HG03196 (cell line): ENCODE results near the gene SRPK3.

Source experiments
- ATAC-seq: cut with Tn5 transposase; IDR thresholded peaks from one replicate; pipeline ENCODE4 v1.9.1; 2021; ENCODE audit not compliant: unreplicated experiment

Gene SRPK3

DNA sequence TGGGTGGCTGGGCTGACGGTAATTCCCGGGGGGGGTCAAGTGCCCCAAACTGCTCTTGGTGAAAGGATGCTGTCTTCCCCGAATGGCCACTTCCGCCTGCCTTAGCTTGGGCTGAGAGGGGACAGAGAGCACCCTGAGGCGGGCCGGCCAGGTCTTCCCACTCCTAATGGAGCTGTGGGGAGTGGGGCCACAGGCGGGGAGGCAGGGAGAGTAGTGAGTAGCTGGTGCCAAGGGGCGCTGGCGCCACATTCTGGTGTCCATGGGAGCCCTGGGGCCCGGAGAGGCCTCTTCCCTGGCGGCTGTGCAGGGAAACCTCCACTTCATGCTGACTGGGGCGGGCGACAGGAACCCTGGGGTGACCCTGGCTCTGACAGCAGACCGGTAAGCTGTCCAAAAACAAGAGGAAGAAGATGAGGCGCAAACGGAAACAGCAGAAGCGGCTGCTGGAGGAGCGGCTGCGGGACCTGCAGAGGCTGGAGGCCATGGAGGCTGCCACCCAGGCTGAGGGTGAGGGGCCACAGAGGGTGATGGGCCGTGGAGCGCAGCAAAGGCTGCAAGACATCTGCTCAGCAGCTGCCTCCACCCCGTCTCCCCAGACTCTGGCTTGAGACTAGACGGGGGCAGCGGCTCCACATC is 2.7 kb downstream of the SRPK3 start:
- no peak for ATAC-seq

DNA sequence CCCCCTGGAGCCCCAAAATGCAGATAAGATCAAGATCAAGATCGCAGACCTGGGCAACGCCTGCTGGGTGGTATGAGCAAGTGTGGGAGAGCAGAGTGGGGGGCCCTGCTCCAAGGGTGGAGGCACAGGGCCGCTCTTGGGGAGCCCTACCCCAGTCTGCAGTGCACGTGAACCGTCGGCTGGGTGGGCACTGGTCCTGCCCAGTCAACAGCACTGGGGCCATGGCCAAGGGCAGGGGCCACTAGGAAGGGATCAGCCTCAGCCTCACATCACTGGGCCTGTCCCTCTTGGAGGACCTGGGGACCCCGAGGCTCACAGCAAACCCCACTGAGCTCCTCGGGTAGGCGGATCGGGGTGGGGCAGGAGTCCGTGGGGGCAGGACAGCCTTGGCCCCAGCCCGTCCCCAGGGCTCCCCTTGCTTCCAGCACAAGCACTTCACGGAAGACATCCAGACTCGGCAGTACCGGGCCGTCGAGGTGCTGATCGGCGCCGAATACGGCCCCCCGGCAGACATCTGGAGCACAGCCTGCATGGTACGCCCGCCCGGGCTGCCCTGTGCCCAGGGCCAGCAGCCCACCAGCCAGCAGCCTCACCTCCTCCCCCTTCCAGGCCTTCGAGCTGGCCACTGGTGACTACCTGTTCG is 3.6 kb downstream of the SRPK3 start:
- no peak for ATAC-seq

DNA sequence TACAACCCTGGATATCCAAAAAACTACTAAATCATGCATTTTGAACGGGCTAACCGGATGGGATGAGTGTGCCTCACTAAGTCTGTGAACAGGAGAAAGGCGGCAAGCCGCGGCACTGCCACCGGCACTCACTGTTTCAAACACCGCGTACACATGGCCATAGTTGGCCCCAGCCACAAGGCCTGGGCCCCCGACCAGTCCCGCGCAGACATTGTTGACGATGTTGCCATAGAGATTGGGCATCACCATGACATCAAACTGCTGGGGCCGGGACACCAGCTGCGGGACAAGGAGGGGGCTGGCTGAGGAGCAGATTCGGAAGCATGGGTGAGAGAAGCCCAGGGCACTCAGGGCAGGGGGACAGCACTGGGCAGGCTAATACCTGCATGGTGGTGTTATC is 5.8 kb downstream of the SRPK3 start:
- ATAC-seq = no peak

DNA sequence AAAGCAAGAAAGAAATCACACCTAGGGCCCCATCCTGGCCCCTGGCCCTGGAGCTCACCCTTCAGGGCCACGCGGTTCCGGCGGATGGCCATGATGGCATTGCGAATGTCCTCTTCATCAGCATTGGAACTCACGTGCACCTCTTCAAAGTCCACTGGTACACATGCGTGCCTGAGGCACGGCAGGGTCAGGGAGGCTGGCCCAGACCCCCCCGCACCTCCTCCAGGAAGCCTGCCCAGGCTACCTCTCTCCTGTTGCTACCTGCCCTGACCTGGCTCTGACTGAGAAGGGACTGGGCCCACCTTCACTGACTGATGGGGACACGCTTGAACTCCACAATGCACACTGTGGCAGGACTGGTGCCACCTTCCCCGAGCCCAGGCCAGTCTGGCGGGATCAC is 8.8 kb downstream of the SRPK3 start:
- no peak for ATAC-seq

DNA sequence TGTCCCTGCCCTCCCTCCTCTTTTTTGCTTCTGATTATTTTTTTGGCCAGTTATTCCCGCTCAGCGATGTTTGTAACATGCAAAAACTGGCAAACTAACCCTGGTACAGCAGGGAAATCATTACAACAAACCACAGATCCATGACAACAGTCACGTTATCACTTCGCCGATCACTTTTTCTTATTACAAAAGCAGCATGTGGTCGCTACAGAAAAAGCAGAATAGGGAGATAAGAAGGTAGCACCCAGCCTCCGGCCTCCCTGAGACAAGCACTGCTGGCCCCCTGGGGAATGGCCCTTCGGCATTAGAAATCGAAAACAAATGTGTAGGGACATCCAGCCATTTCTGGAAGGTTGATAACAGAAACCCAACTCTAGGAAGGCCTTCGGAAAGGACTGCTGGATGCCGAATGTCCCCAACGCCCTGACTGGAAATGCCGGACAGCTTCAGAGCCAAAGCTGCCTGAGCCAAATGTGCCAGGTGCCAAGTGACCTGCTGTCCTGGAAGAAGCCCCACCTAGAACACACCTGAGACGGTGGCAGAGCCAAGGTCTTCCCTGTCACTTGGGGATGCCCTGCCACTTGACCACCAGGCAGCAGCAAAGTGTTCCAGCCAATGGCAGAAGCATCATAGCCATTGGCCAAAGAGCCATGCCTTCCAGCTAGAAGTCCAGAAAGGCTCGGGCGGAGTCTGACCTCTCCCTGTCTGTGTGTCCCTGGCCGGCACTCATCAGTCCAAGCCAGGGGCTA is 10.4 kb downstream of the SRPK3 start:
- ATAC-seq = no peak

DNA sequence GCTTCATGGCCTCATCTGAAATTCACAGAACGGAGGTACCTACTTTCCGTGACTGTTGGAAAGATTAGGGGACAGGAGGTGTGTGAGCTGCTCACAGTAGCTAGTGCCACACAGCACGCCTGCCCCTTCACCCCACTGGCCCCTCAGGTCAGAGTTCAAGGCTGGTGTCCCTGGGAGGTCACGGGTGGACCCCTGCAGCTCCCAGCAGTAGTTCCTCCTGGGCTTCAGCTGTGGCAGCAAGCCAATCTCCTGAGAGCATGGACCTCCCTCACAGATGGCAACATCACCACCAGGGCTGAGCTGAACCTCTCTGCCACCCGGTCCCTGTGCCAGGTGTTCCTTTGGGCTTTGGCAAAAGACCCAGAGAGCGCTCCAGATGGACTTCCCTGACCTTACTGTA is 11.5 kb downstream of the SRPK3 start:
- ATAC-seq = no peak

DNA sequence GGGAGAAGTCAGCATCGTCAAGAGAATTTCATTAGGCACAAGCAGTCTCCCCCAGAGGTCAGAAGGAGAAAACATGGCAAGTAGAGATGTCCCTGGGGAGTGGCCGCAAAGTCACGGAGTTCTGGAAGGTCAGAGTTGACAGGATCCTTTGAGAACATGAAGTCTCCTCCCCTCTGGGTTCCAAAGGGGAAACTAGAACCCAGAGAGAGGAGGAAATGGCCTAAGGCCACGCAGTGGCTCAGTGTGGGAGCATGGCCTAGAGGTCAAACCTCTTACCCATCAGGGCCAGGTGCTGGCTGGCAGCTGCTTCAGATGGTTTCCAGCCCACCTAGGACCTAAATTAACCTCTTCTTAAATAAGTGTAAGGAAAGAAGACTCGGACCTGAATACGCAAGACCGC is 12.4 kb downstream of the SRPK3 start:
- ATAC-seq = no peak

DNA sequence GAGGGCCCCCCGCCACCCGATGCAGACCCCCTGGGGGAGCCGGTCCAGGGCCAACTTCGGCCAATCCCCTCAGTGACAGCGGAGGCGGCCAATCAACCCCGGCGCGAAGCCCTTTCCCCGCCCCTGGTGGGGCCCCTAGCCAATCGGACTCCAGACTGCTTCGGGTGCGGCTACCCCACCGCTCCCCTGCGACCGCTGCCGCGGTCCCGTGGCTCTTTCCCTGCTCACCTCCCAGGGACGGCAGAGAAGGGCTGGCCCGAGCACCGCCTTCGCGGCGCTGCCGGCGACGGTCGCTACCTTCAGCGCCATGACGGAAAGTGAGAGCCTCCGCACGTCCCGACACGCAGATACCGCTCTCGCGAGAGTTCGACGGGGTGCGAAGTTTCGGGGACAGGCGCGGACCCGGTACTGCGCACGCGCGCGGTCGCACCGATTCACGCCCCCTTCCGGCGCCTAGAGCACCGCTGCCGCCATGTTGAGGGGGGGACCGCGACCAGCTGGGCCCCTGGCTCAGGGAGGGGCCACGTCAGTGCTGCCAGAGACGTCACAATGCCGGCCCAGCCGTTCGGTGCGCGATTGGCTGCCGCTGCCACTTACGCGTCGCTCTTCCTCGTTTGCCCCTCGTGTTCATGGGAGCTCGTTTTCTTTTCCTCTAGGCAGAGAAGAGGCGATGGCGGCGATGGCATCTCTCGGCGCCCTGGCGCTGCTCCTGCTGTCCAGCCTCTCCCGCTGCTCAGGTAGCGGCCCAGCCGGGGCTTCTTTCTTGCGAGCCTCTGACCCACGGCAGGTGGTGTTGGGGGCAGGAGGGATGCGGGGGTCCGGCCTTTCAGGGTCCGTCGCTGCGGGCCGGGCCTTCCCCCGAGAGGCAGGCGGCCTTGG is 13.4 kb downstream of the SRPK3 start, which contains the start of the genes IDH3G and SSR4:
Gene IDH3G, minus strand, starts transcription at position 358 of the 879 bp plus-strand sequence. Its CDS starts 49 bp downstream, at position 309.
Gene SSR4, plus strand, starts transcription at position 651 of the 879 bp plus-strand sequence. Its CDS starts 20 bp downstream, at position 671.
- peak; percentile 91 for ATAC-seq

DNA sequence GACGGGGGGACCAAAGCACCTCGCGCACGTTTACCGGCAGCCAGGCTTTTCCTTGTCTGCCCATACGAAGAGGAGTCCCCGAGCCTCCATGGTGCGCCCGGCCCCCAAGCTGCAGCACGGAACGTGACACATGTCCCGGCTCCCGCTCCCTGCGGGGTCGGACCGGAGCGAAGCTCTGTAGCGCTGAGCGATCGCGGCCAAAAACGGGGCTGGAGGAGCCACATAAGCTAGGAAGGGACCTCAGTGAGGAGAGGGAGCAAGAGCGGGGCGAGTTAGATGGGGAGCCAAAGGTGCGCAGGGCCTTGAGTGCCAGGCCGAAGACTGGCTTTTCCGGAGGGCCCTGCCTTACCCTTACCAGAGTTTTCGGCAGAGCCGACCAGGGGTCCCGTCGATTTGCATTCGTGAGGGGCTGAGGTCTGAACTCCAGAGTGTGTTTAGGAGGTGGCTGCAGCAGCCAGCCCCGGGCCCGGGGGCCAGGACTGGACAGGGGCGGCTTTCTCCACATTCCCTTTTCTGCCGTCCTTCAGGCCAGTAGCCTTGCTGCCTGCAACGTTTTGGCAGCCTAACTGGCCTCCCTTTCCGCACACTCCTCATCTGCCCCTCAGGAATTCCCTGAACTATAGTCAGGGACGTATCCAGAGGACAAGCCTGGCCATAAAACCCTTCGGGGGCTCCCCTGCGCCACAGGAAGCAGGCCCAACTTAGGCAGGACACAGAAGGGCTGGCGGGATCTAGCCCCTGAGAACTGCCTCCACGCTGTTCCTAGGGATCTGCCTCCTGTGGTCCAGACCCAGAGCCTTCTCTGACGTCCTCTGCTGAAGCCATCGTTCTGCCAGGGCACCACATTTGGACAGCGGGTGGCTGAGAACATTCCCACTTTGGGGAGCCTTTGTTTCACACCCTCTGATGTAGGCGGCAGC is 14.3 kb downstream of the SRPK3 start:
- ATAC-seq = no peak

DNA sequence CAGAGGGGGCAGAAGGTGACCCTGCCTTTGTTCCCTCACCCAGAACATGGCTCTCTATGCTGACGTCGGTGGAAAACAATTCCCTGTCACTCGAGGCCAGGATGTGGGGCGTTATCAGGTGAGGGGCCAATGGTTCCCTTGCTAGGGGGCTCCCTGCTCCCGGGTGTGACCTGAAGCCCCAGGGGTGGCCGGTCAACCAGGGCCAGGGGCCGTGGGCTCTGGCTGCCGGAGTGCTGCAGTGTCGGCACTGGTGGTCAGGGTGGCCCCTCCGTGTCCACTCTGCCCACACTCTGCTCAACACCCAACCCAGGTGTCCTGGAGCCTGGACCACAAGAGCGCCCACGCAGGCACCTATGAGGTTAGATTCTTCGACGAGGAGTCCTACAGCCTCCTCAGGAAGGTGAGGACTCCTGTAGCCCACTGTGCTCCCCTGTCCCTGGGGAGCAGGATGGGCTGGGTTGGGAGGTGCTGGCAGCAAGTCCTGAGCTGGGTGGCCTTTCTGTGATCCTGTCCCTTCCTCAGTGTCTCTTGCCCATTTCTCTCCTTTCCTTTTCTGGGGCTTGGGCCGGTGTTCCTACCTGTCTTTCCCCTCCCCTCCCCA is 16.7 kb downstream of the SRPK3 start:
- ATAC-seq = no peak

DNA sequence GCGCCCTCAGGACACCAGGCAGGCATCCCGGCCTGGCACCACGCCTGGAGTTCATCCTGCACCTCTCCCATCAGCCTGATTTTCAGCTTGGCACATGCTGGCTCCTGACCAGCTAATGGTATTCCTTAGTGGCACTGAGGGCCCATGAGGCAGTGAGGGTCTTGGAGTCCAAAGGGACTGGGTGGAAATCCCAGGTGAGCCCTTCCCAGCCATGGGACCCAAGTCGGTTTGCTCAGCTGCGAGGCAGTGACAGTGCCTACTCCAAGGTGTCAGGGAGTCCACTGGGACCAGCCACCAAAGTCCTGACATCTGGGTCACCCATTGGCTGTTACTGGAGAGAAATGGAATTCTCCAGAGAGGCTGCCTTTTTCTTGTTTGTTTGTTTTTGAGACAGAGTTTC is 18.5 kb downstream of the SRPK3 start:
- ATAC-seq = no peak

DNA sequence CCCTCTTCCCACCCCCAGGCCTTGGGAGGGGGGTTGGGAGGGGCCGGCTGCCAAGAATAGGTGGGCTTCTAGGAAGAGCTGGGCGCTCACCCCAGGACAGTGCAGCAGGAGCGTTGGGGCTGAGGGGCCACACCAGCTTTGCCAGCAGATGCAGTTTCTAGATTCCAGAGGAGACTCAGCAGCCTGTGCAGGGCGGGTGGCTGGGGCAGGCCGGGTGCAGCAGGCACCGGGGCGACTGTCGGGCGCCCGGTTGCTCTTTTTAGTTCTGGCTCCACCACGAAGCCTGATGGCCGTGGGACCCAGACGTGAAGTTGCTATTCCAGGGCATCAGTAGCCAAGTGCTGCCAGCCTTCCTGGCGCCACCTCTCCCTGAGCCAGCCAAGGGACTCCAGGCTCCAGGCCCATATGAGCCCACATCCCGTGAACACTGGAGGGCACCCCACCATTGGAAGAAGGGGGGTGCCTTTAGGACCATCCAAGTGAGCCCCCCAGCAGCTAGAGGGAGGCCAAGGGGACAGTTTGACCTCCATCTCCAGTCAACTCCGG is 19.4 kb downstream of the SRPK3 start:
- no peak for ATAC-seq

DNA sequence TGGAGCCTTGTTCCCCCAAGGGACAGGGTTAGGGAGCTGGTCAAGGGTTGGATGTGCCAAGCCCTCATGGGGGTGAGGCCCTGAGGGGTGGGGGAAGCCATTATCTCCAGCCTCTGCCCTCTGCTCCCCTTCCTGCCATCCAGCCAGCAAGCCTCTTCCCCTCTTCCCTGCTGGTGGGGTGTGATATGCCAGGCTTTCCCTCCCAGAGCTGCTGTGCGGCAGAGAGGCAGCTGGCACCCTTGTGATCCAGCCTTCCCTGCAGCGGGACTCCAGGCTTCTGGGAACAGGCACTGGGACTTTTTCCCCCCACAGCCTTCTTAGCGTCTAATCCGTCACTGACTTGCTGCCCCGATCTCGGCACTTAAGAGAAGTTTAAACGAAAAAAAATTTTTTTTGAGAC is 19.9 kb downstream of the SRPK3 start:
- ATAC-seq = no peak

DNA sequence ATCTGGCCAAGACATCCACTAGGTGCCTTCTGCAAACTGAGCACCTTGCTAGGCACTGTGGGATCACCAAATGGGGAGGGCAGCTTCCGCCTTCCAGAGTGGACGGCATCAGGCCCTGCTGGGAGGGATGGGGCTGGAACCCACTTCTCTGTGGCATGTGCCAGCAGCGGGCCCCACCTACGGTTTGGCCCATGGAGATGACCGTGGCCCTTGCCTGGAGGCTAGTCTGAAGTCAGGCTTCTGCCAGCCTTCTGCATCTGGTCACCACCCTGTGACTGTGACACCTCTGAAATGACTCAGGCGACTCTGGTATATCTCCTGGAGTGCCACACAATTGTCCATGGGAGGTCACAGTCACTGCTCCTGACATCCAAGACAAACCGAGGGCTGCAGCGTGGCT is 20.8 kb downstream of the SRPK3 start:
- ATAC-seq = no peak

DNA sequence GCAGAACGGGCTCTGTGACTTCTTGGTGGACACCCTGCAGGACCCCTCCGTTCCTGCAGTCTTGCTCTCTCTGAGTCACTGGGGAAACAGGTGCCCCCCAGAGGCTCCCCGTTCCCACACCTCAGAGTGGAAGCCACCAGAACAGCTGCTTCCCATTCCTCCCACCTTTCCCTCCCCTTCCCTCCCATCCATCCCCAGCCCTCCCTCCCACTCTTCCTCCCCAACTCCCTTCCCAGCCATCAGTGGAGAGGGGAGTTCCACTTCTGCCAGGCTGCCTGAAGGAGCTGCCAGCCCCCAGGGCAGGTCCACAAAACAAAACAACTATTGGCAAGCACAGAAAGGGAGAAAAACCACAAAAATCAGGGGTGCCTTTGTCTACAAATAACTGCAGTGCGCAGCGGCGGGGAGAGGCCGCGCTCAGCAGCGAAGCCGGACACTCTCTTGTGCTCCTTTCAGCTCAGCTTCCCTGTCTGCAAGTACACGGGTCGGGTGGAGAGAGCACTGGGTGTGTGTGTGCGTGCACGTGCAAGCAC is 21.7 kb downstream of the SRPK3 start:
- ATAC-seq = no peak

DNA sequence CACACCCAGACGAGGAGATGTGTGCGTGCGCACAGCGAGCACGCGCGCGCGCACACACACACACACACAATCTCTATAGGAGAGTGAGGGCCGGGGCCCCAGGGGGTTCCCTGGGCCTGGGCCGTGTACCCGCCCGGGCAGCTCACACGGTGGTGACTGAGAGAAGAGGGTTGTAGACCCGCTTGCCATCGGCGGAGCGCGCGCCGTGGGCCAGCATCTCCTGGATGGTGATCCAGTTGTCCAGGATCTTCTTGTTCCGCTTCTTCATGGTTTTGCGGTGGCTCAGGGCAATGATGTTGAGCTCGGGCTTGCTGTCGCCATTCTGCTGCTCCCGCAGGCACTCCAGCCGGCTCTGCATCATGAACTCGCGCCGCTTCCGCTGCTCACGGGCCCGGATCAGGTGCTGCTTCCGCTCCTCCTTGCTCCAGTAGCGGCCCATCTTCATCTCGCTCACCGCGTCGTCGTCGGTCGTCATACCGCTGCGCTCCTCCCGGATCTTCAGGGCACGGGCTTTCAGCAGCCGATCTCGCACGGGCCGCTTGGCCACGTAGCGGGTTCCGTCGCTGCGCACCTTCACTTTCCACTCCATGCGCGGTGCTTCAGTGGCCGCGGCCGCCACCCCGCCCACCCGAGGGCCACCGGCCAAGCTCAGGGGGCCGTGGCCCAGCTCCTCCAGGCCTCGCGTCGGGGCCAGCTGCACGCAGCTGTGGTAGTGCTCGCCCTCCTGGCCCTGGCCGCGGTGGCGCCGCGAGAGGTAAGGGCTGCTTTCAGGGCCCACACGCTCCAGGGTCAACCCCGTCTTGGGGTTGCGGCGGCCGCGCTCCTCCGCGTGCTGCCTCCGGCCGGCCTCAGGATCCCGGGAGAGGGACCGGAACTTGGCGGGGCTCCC is 22.6 kb downstream of the SRPK3 start:
- no peak for ATAC-seq

DNA sequence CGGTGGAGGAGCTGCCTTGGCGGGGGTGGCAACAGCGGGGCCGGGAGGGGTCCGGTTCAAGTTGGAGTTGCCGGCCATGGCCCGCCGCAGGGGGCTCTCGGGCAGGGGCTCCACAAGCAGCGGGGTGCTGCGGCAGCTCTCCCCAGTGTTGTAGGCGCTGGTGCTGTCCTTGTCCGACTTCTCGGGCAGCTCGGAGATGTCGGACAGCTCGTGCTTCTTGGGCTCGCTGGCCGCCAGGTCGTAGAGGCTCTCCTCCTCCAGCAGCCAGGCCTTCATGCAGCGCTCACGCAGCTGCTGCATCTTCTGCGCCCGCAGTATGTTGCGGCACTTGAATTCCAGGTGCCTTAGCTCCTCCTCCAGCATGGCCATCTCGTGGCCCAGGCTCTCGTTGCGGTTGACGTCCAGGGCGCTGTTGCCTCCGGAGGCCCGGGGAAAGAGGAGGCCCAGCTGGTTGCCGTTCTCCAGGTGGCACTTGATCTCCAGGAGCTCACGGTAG is 23.3 kb downstream of the SRPK3 start:
- ATAC-seq = no peak

DNA sequence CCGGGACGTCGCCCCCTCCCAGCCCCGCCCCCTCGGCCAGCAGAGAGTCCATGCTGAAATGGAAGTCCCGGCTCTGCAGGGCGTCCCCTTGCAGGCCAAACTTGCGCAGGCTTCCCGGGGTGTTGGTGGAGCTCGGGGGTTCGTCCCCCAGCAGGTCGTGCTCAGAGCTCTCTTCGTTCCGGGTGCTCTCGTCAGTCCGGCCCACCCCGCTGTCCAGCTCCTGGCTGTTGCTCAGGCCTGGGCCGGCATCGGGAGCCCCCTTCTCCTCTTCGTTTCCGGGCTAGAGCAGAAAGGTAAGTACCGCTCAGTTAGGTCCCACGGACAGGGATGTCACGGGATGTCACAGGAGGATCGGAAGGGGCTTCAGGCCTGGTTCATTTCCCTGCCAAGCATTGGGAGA is 23.8 kb downstream of the SRPK3 start:
- ATAC-seq = no peak
